Muscle layer of colon (tissue), 2 donors: Measurements from ENCODE around the gene FBXW5.

Source experiments
- H3K27ac ChIP-seq: one replicate; pipeline ENCODE4 v1.7.0; 2013; ENCODE audit warnings: low read depth, mild to moderate bottlenecking, low read length, moderate library complexity
- H3K27me3 ChIP-seq, 2 donors: one replicate each; pipeline ENCODE4 v1.7.0; 2013; ENCODE audit warnings: low read length in 2 of 2, mild to moderate bottlenecking in 2 of 2; ENCODE audit not compliant: insufficient read depth in 2 of 2, control insufficient read depth in 1 of 2
- H3K36me3 ChIP-seq: one replicate; pipeline ENCODE4 v1.7.0; 2013; ENCODE audit warnings: mild to moderate bottlenecking, low read length; ENCODE audit not compliant: insufficient read depth
- H3K4me1 ChIP-seq: one replicate; pipeline ENCODE4 v1.7.0; 2013; ENCODE audit warnings: mild to moderate bottlenecking, low read length; ENCODE audit not compliant: insufficient read depth
- H3K4me3 ChIP-seq, 2 donors: one replicate each; pipeline ENCODE4 v1.7.0; 2013; ENCODE audit warnings: low read length in 2 of 2, low read depth in 1 of 2, mild to moderate bottlenecking in 1 of 2, moderate library complexity in 1 of 2
- H3K9ac ChIP-seq: one replicate; pipeline ENCODE4 v1.7.0; 2013; ENCODE audit warnings: low read length
- H3K9me3 ChIP-seq: one replicate; pipeline ENCODE4 v1.7.0; 2013; ENCODE audit warnings: mild to moderate bottlenecking, low read length
- donor health status: abdominal sarcoma.
- donor health status: Adenocarcinoma of cecum.

The FBXW5 gene

DNA sequence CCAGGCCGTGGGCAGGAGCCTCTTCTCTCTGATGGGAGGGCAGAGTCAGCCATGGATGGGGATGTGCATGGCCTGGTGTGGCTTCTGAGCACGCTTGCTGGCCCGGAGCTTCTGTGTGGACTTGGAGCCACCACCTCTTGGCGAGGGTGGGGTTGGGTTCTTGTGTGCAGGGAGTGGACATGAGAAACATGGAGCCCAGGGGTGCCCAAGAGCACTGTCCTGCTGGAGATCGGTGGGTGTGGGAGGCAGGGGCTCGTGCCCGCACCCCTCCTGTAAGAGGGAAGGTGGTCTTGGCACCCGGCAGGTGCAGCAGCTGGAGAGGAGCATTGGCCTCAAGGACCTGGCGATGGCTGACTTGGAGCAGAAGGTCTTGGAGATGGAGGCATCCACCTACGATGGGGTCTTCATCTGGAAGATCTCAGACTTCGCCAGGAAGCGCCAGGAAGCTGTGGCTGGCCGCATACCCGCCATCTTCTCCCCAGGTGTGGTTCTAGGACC, 23.8 kb downstream of the FBXW5 start:
- Histone ChIP-seq H3K27me3 (no peaks in the 10 kb centered on the region), H3K27ac (no peak overlapping the region), H3K4me1 (no peaks in the 10 kb centered on the region), H3K9me3 (no peaks in the 10 kb centered on the region), H3K4me3 (no peak overlapping the region), H3K9ac (no peak overlapping the region), H3K36me3 (peaks cover 36% of the 10 kb centered on the region)

DNA sequence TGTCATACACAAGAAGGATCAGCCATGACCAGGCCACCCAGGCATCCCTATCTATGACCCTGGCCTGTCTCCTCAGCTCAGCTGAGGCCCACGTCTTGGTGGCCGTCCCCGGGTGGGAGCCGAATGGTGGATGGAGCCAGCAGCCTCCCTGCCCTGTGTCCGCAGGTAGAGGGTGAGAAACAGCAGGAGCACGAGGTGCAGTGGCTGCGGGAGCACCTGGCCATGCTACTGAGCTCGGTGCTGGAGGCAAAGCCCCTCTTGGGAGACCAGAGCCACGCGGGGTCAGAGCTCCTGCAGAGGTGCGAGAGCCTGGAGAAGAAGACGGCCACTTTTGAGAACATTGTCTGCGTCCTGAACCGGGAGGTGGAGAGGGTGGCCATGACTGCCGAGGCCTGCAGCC, 24.5 kb downstream of the FBXW5 start:
- peaks cover 36% of the 10 kb centered on the region for H3K36me3 ChIP-seq

DNA sequence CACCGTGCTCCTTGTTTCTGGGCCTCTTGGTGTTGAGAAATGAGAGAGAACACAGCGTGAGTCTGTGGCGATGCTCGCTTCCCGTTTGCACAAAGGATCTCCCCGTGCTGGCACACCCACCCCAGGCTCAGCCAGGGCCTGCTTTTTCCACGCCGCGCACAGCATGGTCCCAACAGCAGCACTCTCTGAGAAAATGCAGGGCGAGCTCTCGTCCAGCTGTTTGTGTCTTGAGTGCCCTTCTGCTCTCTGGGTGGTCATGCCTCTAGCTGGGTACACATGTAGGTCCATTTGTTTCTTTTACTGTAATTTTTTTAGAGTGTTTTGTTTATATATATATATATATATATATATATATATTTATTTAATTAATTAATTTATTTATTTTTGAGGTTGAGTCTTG, 26.6 kb downstream of the FBXW5 start:
- no peak overlapping the region for H3K27ac ChIP-seq
- no peaks in the 10 kb centered on the region for H3K4me1 ChIP-seq
- no peak overlapping the region for H3K9ac ChIP-seq
- no peak overlapping the region for H3K4me3 ChIP-seq
- no peaks in the 10 kb centered on the region for H3K9me3 ChIP-seq
- H3K27me3 ChIP-seq = no peaks in the 10 kb centered on the region
- peaks cover 36% of the 10 kb centered on the region for H3K36me3 ChIP-seq

More for the DNA sequence above, 24.5 kb downstream of the FBXW5 start:
- no peak overlapping the region for H3K9ac ChIP-seq
- no peaks in the 10 kb centered on the region for H3K4me1 ChIP-seq
- H3K27me3 ChIP-seq = no peaks in the 10 kb centered on the region
- no peak overlapping the region for H3K4me3 ChIP-seq
- H3K27ac ChIP-seq = no peak overlapping the region
- no peaks in the 10 kb centered on the region for H3K9me3 ChIP-seq

- no peaks in the 10 kb centered on the region for H3K9me3 ChIP-seq
- no peak overlapping the region for H3K9ac ChIP-seq
- no peak overlapping the region for H3K4me3 ChIP-seq
- H3K27ac ChIP-seq = no peak overlapping the region
- peaks cover 36% of the 10 kb centered on the region for H3K36me3 ChIP-seq
- no peaks in the 10 kb centered on the region for H3K27me3 ChIP-seq
- H3K4me1 ChIP-seq = no peaks in the 10 kb centered on the region
Observed at GRCh38 chr9:136916330-136917184, 28.0 kb downstream of the FBXW5 start.

- H3K9me3 ChIP-seq = no peaks in the 10 kb centered on the region
- H3K27ac ChIP-seq = no peak overlapping the region
- no peaks in the 10 kb centered on the region for H3K4me1 ChIP-seq
- peaks cover 32% of the 10 kb centered on the region for H3K36me3 ChIP-seq
- no peaks in the 10 kb centered on the region for H3K27me3 ChIP-seq
- H3K4me3 ChIP-seq = no peak overlapping the region
- H3K9ac ChIP-seq = no peak overlapping the region
Observed at GRCh38 chr9:136915632-136916329, 28.8 kb downstream of the FBXW5 start.

DNA sequence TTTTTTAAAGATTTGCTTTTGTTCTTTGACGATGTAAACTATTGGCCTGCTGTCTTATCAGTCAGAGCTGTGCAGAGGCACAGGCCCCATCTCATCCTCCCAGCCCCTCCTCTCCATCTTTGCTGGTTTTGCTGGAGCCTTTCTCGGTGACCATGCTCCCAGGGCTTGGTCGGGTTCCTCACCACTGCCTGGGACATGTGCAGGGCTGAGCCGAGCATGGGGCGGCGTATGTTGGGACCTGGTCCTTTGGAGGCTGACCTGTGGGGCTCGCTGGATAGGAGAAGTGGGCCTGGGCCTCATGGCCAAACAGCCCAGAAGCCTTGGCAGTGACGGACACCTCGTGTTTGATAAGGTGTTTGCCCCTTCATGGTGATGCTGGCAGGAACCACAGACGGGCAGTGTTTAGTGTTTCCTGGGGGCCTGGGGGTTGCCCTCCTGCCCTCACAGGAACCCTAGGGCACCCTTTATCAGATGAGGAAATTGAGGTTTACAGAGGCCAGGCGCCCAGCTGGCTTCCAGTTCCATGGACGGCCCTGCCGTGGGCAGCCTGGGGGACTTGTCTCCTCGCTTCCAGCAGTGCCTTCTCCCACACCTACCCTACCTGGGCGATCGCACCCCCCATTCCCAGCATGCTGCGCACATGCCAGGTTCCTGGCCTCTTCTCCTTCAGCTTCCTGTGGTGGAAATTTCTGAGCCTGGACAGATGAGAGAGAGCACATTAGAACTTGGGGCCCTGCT, 30.7 kb downstream of the FBXW5 start:
- Histone ChIP-seq H3K4me3 (no peak overlapping the region), H3K9me3 (no peaks in the 10 kb centered on the region), H3K9ac (no peak overlapping the region), H3K4me1 (no peaks in the 10 kb centered on the region), H3K36me3 (peaks cover 20% of the 10 kb centered on the region), H3K27me3 (no peaks in the 10 kb centered on the region), H3K27ac (no peak overlapping the region)

DNA sequence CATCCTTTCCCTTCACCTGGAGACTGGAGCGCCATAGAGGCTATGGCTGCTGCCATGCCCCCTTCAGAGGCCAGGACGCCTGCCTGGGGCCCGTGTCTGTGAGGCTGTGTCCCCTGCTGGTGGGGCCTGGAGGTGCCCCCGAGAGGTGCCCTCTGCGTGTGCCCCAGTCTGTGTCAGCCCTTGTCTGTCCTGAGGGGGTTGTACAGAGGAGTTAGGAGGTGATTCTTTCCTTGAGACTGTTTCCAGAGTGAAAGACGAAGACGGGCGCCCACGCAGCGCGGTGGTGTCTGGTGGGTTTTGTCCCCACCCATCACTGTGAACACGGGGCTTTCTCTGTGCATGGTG, 33.7 kb downstream of the FBXW5 start:
- Histone ChIP-seq H3K27me3 (no peaks in the 10 kb centered on the region), H3K9me3 (no peaks in the 10 kb centered on the region), H3K27ac (no peak overlapping the region), H3K4me3 (no peak overlapping the region), H3K9ac (no peak overlapping the region), H3K36me3 (peaks cover 19% of the 10 kb centered on the region), H3K4me1 (no peaks in the 10 kb centered on the region)

- Histone ChIP-seq H3K9me3 (no peaks in the 10 kb centered on the region), H3K27me3 (no peaks in the 10 kb centered on the region), H3K4me3 (no peak overlapping the region), H3K27ac (no peak overlapping the region), H3K4me1 (no peaks in the 10 kb centered on the region), H3K9ac (no peak overlapping the region), H3K36me3 (peaks cover 15% of the 10 kb centered on the region)
Observed at GRCh38 chr9:136910197-136910900, 34.2 kb downstream of the FBXW5 start.

- Histone ChIP-seq H3K9ac (no peak overlapping the region), H3K36me3 (peaks cover 13% of the 10 kb centered on the region), H3K9me3 (no peaks in the 10 kb centered on the region), H3K4me1 (peaks cover 10% of the 10 kb centered on the region), H3K27ac (no peak overlapping the region), H3K4me3 (no peak overlapping the region), H3K27me3 (no peaks in the 10 kb centered on the region)
Observed at GRCh38 chr9:136907011-136907914, 37.3 kb downstream of the FBXW5 start.

- H3K36me3 ChIP-seq = peaks cover 13% of the 10 kb centered on the region
Observed at GRCh38 chr9:136906266-136906665, 38.3 kb downstream of the FBXW5 start.

More at GRCh38 chr9:136906266-136906665, 38.3 kb downstream of the FBXW5 start:
- H3K27ac ChIP-seq = no peak overlapping the region
- H3K4me3 ChIP-seq = no peak overlapping the region
- H3K4me1 ChIP-seq = peaks cover 20% of the 10 kb centered on the region
- no peaks in the 10 kb centered on the region for H3K27me3 ChIP-seq
- H3K9me3 ChIP-seq = no peaks in the 10 kb centered on the region
- no peak overlapping the region for H3K9ac ChIP-seq
